HG03103 (cell line): Measurements from ENCODE around the gene TAF9.
"Not testable (repeated sequence)": the region's sequence is repeated elsewhere in the genome, so short reads cannot be mapped to it uniquely, and the experiment has no call there.

Experiments used
- ATAC-seq: cut with Tn5 transposase; IDR thresholded peaks from one replicate; pipeline ENCODE4 v1.9.1; 2021; ENCODE audit warnings: low read depth; ENCODE audit not compliant: unreplicated experiment

TAF9 gene

GRCh38 chr5:69341520-69342161 lies 27.7 kb downstream of the TAF9 start:
- no peak for ATAC-seq

- no peak for ATAC-seq
Measured at GRCh38 chr5:69335341-69335935, 33.9 kb downstream of the TAF9 start.

GRCh38 chr5:69334793-69335268 lies 34.5 kb downstream of the TAF9 start:
- no peak for ATAC-seq

GRCh38 chr5:69333668-69334315 lies 35.5 kb downstream of the TAF9 start:
- not testable (repeated sequence) for ATAC-seq

- ATAC-seq = no peak
Measured at GRCh38 chr5:69331528-69332445, 37.5 kb downstream of the TAF9 start.

- no peak for ATAC-seq
Measured at GRCh38 chr5:69329905-69330489, 39.3 kb downstream of the TAF9 start.

GRCh38 chr5:69326365-69326764 lies 43.0 kb downstream of the TAF9 start:
- ATAC-seq = no peak

- no peak for ATAC-seq
Measured at GRCh38 chr5:69317391-69317790, 51.9 kb downstream of the TAF9 start.

GRCh38 chr5:69315972-69316371 lies 53.3 kb downstream of the TAF9 start:
- ATAC-seq = no peak
